HepG2 (cell line): ENCODE data around the gene INTS4. TPM values are rescaled to one million over a fixed set of nuclear protein-coding genes. Genes with fewer than 3 reads are reported as not detected.

ENCODE experiments used
- ATAC-seq: fragments of 200-7000 bp; cut with Tn5 transposase; 3 replicates; pipeline ENCODE4 v1.9.1; 2020; ENCODE audit warnings: mild to moderate bottlenecking, moderate library complexity
- BruUV-seq: library from RNA; stranded (reverse); fragments of 400-500 nt; replicated peaks from 2 replicates; lab custom pipeline; 2021; lab: Mats Ljungman, UMichigan
- CTCF ChIA-PET: fragments of 300-600 bp; formaldehyde crosslinking; extraction: SDS; loops from one replicate; lab custom pipeline; 2021; ENCODE audit warnings: low total read pairs, inconsistent platforms, low intra/inter-chr PET ratio; lab: Yijun Ruan, JAX
- POLR2A ChIA-PET: fragments of 350-600 bp; sonication (Branson Sonifier 250); formaldehyde crosslinking; loops from one replicate; lab custom pipeline; 2020; ENCODE audit warnings: antibody characterized with exemption, inconsistent platforms; lab: Yijun Ruan, JAX
- DNase-seq: peaks from one replicate; pipeline ENCODE4 v3.0.0-alpha.2; 2015; ENCODE audit warnings: low spot score
- FAIRE-seq: peaks from 3 replicates; lab custom pipeline; 2011; peaks lifted over from hg19 to GRCh38; lab: Jason Lieb, UNC
- H2AFZ ChIP-seq: one replicate; pipeline ENCODE4 v1.6.1; 2011; ENCODE audit warnings: low read length, inconsistent platforms
- H3K27ac ChIP-seq: fragments of 300-600 bp; 3 replicates; pipeline ENCODE4 v1.8.0; 2011; ENCODE audit warnings: mixed run types, mild to moderate bottlenecking, mixed read lengths, low read length, inconsistent platforms; ENCODE audit not compliant: insufficient read depth; ENCODE audit errors: extremely low read length
- H3K27me3 ChIP-seq, 2 experiments: fragments of 200-600 bp in 1 of 2; 2 replicates in 1 of 2; 3 replicates in 1 of 2; pipeline versions ENCODE4 v1.6.0 to v1.8.0; 2011; ENCODE audit warnings: low read length in 2 of 2, mild to moderate bottlenecking in 2 of 2, moderate library complexity in 2 of 2, inconsistent platforms in 1 of 2; ENCODE audit not compliant: insufficient read depth in 2 of 2, control insufficient read depth in 1 of 2
- H3K36me3 ChIP-seq, 2 experiments: fragments of 200-600 bp in 1 of 2; replicated peaks in 1 of 2; 2 replicates in 1 of 2; 3 replicates in 1 of 2; pipeline versions ENCODE4 v1.5.1 to v1.8.0; 2011; ENCODE audit warnings: low read length in 2 of 2, inconsistent platforms in 1 of 2; ENCODE audit not compliant: insufficient read depth in 2 of 2, control insufficient read depth in 1 of 2
- H3K4me1 ChIP-seq: 2 replicates; pipeline ENCODE4 v1.5.1; 2012; ENCODE audit warnings: low read length, inconsistent platforms; ENCODE audit not compliant: insufficient read depth
- H3K4me2 ChIP-seq: 2 replicates; pipeline ENCODE4 v1.6.0; 2011; ENCODE audit warnings: low read depth, low read length, inconsistent platforms
- H3K4me3 ChIP-seq, 3 experiments: fragments of 200-600 bp in 1 of 3; sonication (generic), shearing (Covaris generic) in 1 of 3; replicated peaks in 1 of 3; 2 replicates each; pipeline ENCODE4 v1.5.1; 2011 to 2016; ENCODE audit warnings: low read length in 3 of 3, inconsistent platforms in 2 of 3, low read depth in 2 of 3, mild to moderate bottlenecking in 2 of 3, control low read depth in 1 of 3, mixed read lengths in 1 of 3; ENCODE audit not compliant: insufficient read depth in 1 of 3
- H3K79me2 ChIP-seq: one replicate; pipeline ENCODE4 v1.6.1; 2011; ENCODE audit warnings: low read length, inconsistent platforms; ENCODE audit not compliant: insufficient read depth
- H3K9ac ChIP-seq: 2 replicates; pipeline ENCODE4 v1.6.0; 2011; ENCODE audit warnings: mild to moderate bottlenecking, low read depth, low read length, inconsistent platforms; ENCODE audit not compliant: insufficient read depth
- H3K9me3 ChIP-seq: 2 replicates; pipeline ENCODE4 v1.5.1; 2012; ENCODE audit warnings: mild to moderate bottlenecking, low read length
- H4K20me1 ChIP-seq: 2 replicates; pipeline ENCODE4 v1.6.0; 2011; ENCODE audit warnings: inconsistent platforms, mild to moderate bottlenecking, low read length, moderate library complexity; ENCODE audit not compliant: insufficient read depth
- ELF4 ChIP-seq: sonication (generic); formaldehyde crosslinking; IDR thresholded peaks from 2 replicates; pipeline ENCODE4 v1.5.0; 2020; ENCODE audit warnings: missing genetic modification reagents, mild to moderate bottlenecking, moderate library complexity, borderline replicate concordance
- ETV5 ChIP-seq: IDR thresholded peaks from 2 replicates; pipeline ENCODE4 v1.6.1; 2018; ENCODE audit warnings: missing biosample characterization, missing genetic modification reagents, inconsistent platforms, borderline replicate concordance
- FOXA3 ChIP-seq: IDR thresholded peaks from 2 replicates; pipeline ENCODE4 v1.6.1; 2016; ENCODE audit warnings: missing genetic modification reagents, missing compliant biosample characterization
- FOXO1 ChIP-seq: sonication (generic); formaldehyde crosslinking; IDR thresholded peaks from 2 replicates; pipeline ENCODE4 v1.4.0; 2020; ENCODE audit warnings: missing genetic modification reagents
- GABPA ChIP-seq, 2 experiments: IDR thresholded peaks; 2 replicates each; pipeline ENCODE4 v1.6.1; 2011 to 2016; ENCODE audit warnings: low read depth in 2 of 2, low read length in 1 of 2, missing biosample characterization in 1 of 2, missing genetic modification characterization in 1 of 2
- IRF2 ChIP-seq: IDR thresholded peaks from 2 replicates; pipeline ENCODE4 v1.6.1; 2018; ENCODE audit warnings: missing genetic modification reagents, missing compliant biosample characterization
- MED1 ChIP-seq: sonication (generic); formaldehyde crosslinking; IDR thresholded peaks from 2 replicates; pipeline ENCODE4 v1.4.0; 2020; ENCODE audit warnings: missing genetic modification reagents
- PAWR ChIP-seq: sonication (generic); formaldehyde crosslinking; IDR thresholded peaks from 2 replicates; pipeline ENCODE4 v1.4.0; 2020; ENCODE audit warnings: missing genetic modification reagents, mild to moderate bottlenecking, borderline replicate concordance
- POGZ ChIP-seq: sonication (generic); formaldehyde crosslinking; IDR thresholded peaks from 2 replicates; pipeline ENCODE4 v1.4.0; 2020; ENCODE audit warnings: mild to moderate bottlenecking, missing genetic modification reagents
- POLR2G ChIP-seq: fragments of 200-400 bp; formaldehyde crosslinking; IDR thresholded peaks from 2 replicates; pipeline ENCODE4 v1.6.1; 2018; ENCODE audit warnings: mild to moderate bottlenecking, low read depth, low read length, moderate library complexity
- SMARCC2 ChIP-seq: fragments of 450-650 bp; IDR thresholded peaks from 2 replicates; pipeline ENCODE4 v1.6.1; 2017; ENCODE audit warnings: antibody characterized with exemption, mild to moderate bottlenecking
- THYN1 ChIP-seq: sonication (generic); formaldehyde crosslinking; IDR thresholded peaks from 2 replicates; pipeline ENCODE4 v1.8.1; 2023; ENCODE audit warnings: low read depth, mild to moderate bottlenecking, moderate library complexity, missing genetic modification reagents, borderline replicate concordance
- ZBTB3 ChIP-seq: sonication (generic); formaldehyde crosslinking; IDR thresholded peaks from 2 replicates; pipeline ENCODE4 v1.4.0; 2020; ENCODE audit warnings: low read depth, mild to moderate bottlenecking, moderate library complexity, missing genetic modification reagents, borderline replicate concordance
- ZBTB38 ChIP-seq: sonication (generic); formaldehyde crosslinking; IDR thresholded peaks from 2 replicates; pipeline ENCODE4 v1.5.1; 2020; ENCODE audit warnings: mild to moderate bottlenecking, missing genetic modification reagents
- ZFP37 ChIP-seq: sonication (generic); formaldehyde crosslinking; IDR thresholded peaks from 2 replicates; pipeline ENCODE4 v1.4.0; 2020; ENCODE audit warnings: missing genetic modification reagents, borderline replicate concordance
- ZMYM4 ChIP-seq: sonication (generic); formaldehyde crosslinking; IDR thresholded peaks from 2 replicates; pipeline ENCODE4 v1.8.1; 2023; ENCODE audit warnings: mild to moderate bottlenecking, missing genetic modification reagents
- ZNF205 ChIP-seq: IDR thresholded peaks from 2 replicates; pipeline ENCODE4 v1.6.1; 2018; ENCODE audit warnings: missing biosample characterization, missing genetic modification reagents
- ZNF773 ChIP-seq: sonication (generic); formaldehyde crosslinking; IDR thresholded peaks from 2 replicates; pipeline ENCODE4 v1.4.0; 2020; ENCODE audit warnings: missing genetic modification reagents, borderline replicate concordance
- WGBS: methylation state at CpG from one replicate; pipeline ENCODE4 v1.1.6; 2017; ENCODE audit warnings: low lambda C conversion rate; 5-methylcytosine and 5-hydroxymethylcytosine counted together
- in situ Hi-C: cut with HindIII; loops from 2 replicates; pipeline ENCODE4 v1.10.0; 2017; ENCODE audit warnings: low pct_unique_long_range_greater_than_20kb; ENCODE audit not compliant: extremely low pct_ligation_motif_present
- intact Hi-C: fragments of 100-400 bp; cut with micrococcal nuclease; formaldehyde crosslinking; loops from one replicate; pipeline ENCODE4 v1.10.0; 2022; ENCODE audit not compliant: unreplicated experiment
- polyA plus RNA-seq, 8 experiments: library from polyadenylated mRNA; depleted of rRNA in 3 of 8; stranded (reverse) in 7 of 8; unstranded in 1 of 8; fragments of >200 nt; fragmentation: Illumina TruSeq in 4 of 8; extraction: Trizol in 4 of 8; gene quantifications; 2 replicates each; pipeline versions ENCODE4 v1.2.1 to v1.2.3, GENCODE V29; 2011 to 2016; ENCODE audit warnings: low read depth in 4 of 8, missing spikeins in 1 of 8, mixed read lengths in 1 of 8; ENCODE audit not compliant: insufficient read depth in 1 of 8
- total RNA-seq, 5 experiments: library from RNA; depleted of rRNA; stranded (reverse); fragments of >200 nt; fragmentation: Illumina TruSeq; extraction: Trizol; gene quantifications; 2 replicates each; pipeline ENCODE4 v1.2.3, GENCODE V29; 2016; ENCODE audit warnings: low read depth in 1 of 5
- TF ChIP-seq, protein P1 (sequence below): IDR thresholded peaks from 2 replicates; pipeline ENCODE4 v1.6.1; 2016; ENCODE audit warnings: low read depth, borderline replicate concordance
- TF ChIP-seq, protein P2 (sequence below): sonication (generic); formaldehyde crosslinking; IDR thresholded peaks from 2 replicates; pipeline ENCODE4 v1.4.0; 2020; ENCODE audit warnings: missing genetic modification reagents
- TF ChIP-seq, protein P3 (sequence below): sonication (generic); formaldehyde crosslinking; conservative IDR thresholded peaks from 2 replicates; pipeline ENCODE4 v1.8.0; 2022; ENCODE audit warnings: low read depth, missing genetic modification reagents

Gene INTS4
- total and polyA plus RNA-seq, 2 of the 13 experiments (the other 11 are each of a cell fraction or from before 2014, with no cell fraction given) = 37.3 to 44.8 TPM

DNA sequence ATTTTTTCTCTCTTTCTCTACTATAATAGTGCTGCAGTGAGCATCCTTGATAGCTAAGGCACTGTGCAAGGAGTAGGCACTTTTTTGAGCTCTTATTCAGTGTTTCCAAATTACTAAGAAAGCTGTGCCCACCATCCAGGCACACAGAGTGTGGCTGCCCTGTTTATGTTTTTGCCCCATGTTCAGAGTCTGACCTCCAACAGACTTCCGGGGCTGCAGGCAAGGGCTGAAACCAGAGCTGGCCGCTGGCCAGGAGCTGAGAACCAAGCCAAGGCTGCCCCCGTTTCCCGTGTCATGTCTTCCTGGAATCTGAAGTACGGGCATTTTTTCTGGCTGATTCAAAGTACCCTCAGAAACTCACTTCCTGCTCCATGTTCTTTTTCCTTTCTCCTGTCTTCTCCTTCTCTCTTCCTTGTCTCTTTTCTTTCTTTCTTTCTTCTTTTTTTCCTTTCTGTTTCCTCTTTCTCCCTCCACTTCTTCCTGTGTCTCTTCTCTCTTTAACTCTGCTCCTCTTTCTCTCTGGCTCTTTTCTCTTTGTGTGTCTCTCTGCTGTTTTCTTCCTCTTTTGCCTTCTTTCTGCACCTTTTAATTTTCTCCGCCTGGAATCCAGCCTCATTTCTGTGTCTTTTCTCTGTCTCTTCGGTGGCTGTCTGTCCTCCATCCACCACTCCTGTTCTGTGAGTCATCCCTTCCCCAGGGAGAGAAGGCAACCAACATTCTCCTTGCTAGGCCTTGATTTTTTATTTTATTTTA is 45.6 kb upstream of the INTS4 start:
- peak; percentile 50 for ATAC-seq
- TF ChIP-seq ZFP37 (CRISPR knock-in tag) = 0 out of 2 replicates have a peak, but pooled peaks have one; percentile 26
- TF ChIP-seq SMARCC2 = no peak
- peak; percentile 70 for TF ChIP-seq POLR2G
- no peak for TF ChIP-seq ZNF773 (CRISPR knock-in tag)
- TF ChIP-seq, protein P1, sequence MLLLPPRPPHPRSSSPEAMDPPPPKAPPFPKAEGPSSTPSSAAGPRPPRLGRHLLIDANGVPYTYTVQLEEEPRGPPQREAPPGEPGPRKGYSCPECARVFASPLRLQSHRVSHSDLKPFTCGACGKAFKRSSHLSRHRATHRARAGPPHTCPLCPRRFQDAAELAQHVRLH = peak; percentile 52; the same call in 1 of the 2 replicates
- TF ChIP-seq ZMYM4 (CRISPR knock-in tag) = no peak
- peak; percentile 80 for TF ChIP-seq MED1 (CRISPR knock-in tag)
- TF ChIP-seq, protein P2, sequence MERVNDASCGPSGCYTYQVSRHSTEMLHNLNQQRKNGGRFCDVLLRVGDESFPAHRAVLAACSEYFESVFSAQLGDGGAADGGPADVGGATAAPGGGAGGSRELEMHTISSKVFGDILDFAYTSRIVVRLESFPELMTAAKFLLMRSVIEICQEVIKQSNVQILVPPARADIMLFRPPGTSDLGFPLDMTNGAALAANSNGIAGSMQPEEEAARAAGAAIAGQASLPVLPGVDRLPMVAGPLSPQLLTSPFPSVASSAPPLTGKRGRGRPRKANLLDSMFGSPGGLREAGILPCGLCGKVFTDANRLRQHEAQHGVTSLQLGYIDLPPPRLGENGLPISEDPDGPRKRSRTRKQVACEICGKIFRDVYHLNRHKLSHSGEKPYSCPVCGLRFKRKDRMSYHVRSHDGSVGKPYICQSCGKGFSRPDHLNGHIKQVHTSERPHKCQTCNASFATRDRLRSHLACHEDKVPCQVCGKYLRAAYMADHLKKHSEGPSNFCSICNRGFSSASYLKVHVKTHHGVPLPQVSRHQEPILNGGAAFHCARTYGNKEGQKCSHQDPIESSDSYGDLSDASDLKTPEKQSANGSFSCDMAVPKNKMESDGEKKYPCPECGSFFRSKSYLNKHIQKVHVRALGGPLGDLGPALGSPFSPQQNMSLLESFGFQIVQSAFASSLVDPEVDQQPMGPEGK (CRISPR knock-in tag) = 0 out of 2 replicates have a peak, but pooled peaks have one; percentile 56
- no peak for TF ChIP-seq ZBTB3 (CRISPR knock-in tag)
- no peak for TF ChIP-seq ZBTB38
- no peak for TF ChIP-seq GABPA (IDR thresholded peaks at IDR 0.05; ENCODE audit: low read depth, low read length)
- TF ChIP-seq GABPA (CRISPR knock-in tag; IDR thresholded peaks at IDR 0.05; ENCODE audit: low read depth) = peak; percentile 77
- TF ChIP-seq ZNF205 (CRISPR knock-in tag) = peak; percentile 39; the same call in 1 of the 2 replicates
- TF ChIP-seq FOXO1 (CRISPR knock-in tag) = peak; percentile 83
- TF ChIP-seq POGZ = peak; percentile 38; the same call in 1 of the 2 replicates
- TF ChIP-seq FOXA3 (CRISPR knock-in tag) = peak; percentile 39; the same call in 1 of the 2 replicates
- 0 out of 2 replicates have a peak, but pooled peaks have one; percentile 48 for TF ChIP-seq IRF2 (CRISPR knock-in tag)
- TF ChIP-seq ELF4 = 0 out of 2 replicates have a peak, but pooled peaks have one; percentile 33
- no peak for TF ChIP-seq PAWR (CRISPR knock-in tag)
- TF ChIP-seq ETV5 = peak; percentile 94
- no peak for TF ChIP-seq THYN1 (CRISPR knock-in tag)
- TF ChIP-seq, protein P3, sequence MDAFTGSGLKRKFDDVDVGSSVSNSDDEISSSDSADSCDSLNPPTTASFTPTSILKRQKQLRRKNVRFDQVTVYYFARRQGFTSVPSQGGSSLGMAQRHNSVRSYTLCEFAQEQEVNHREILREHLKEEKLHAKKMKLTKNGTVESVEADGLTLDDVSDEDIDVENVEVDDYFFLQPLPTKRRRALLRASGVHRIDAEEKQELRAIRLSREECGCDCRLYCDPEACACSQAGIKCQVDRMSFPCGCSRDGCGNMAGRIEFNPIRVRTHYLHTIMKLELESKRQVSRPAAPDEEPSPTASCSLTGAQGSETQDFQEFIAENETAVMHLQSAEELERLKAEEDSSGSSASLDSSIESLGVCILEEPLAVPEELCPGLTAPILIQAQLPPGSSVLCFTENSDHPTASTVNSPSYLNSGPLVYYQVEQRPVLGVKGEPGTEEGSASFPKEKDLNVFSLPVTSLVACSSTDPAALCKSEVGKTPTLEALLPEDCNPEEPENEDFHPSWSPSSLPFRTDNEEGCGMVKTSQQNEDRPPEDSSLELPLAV (CRISPR knock-in tag) = no peak

More for the DNA sequence above, 45.6 kb upstream of the INTS4 start:
- Histone ChIP-seq H3K4me1 (peaks cover 74% of the 10 kb centered on the region), H3K9ac (peak overlapping the region; percentile 63), H2AFZ (peak overlapping the region; percentile 43), H3K27me3 (no peaks in the 10 kb centered on the region), H3K79me2 (no peaks in the 10 kb centered on the region), H3K4me3 (peak overlapping the region; percentile 4 to 34 (median 11); a peak in 3 of 6 replicates), H4K20me1 (no peaks in the 10 kb centered on the region), H3K9me3 (no peaks in the 10 kb centered on the region), H3K36me3 (no peaks in the 10 kb centered on the region), H3K4me2 (peak overlapping the region; percentile 64), H3K27ac (peak overlapping the region; percentile 73)
- WGBS = 26% methylated on average over 7 of the region's 7 CpGs
- BruUV-seq = no TSS peak
- in situ Hi-C loops (no loop called here), intact Hi-C loops (no loop called here)
- ChIA-PET CTCF (no interaction called here), POLR2A (interaction anchor here (0.9 to 3.1 kb wide), 6 partner anchors 11 to 99 kb away, joined by 4 to 25 read pairs (median 6); partner anchors contain the start of genes ALG8, INTS4, KCTD14 and NDUFC2)
- FAIRE-seq (peak; percentile 72), DNase-seq (peak; percentile 67)
